Stimulated activated CD8-positive, alpha-beta memory T cell treated with anti-CD3 and anti-CD28 coated beads, Interleukin-7, amount 100 ng/mL, for 4 hours (primary cell): ENCODE data around the gene STIM1.
"Not testable (repeated sequence)": the region's sequence is repeated elsewhere in the genome, so short reads cannot be mapped to it uniquely, and the experiment has no call there.

Experiments
- DNase-seq, 2 donors: peaks; one replicate each; pipeline ENCODE4 v3.0.0-alpha.2; 2020; ENCODE audit warnings: low read depth in 2 of 2

The STIM1 gene

GRCh38 chr11:3855808-3856491 is 486 bp downstream of the STIM1 start:
- peak in 1 of 2 donors; percentile 33 for DNase-seq

- no peak for DNase-seq
These were observed 1.5 kb downstream of the STIM1 start for GRCh38 chr11:3856856-3857553.

GRCh38 chr11:3857628-3858027 is 2.2 kb downstream of the STIM1 start:
- no peak for DNase-seq

- no peak for DNase-seq
These were observed 4.0 kb downstream of the STIM1 start for GRCh38 chr11:3859373-3859881.

- peak in 1 of 2 donors; percentile 35 for DNase-seq
These were observed 4.9 kb downstream of the STIM1 start for GRCh38 chr11:3860375-3860774.

- not testable (repeated sequence) for DNase-seq
These were observed 5.5 kb downstream of the STIM1 start for GRCh38 chr11:3860898-3861393.

- DNase-seq = no peak
These were observed 6.2 kb downstream of the STIM1 start for GRCh38 chr11:3861683-3862082.

GRCh38 chr11:3865388-3866193 is 10.1 kb downstream of the STIM1 start:
- DNase-seq = no peak

- no peak for DNase-seq
These were observed 10.7 kb downstream of the STIM1 start for GRCh38 chr11:3866206-3866605.

- no peak for DNase-seq
These were observed 11.4 kb downstream of the STIM1 start for GRCh38 chr11:3866836-3867208.

GRCh38 chr11:3867209-3868091 is 12.0 kb downstream of the STIM1 start:
- no peak for DNase-seq

GRCh38 chr11:3873712-3874349 is 18.4 kb downstream of the STIM1 start:
- DNase-seq = no peak

GRCh38 chr11:3876613-3877012 is 21.1 kb downstream of the STIM1 start:
- no peak for DNase-seq

GRCh38 chr11:3877364-3878257 is 22.1 kb downstream of the STIM1 start:
- no peak for DNase-seq

GRCh38 chr11:3878258-3878584 is 22.8 kb downstream of the STIM1 start:
- DNase-seq = no peak

GRCh38 chr11:3879216-3879966 is 23.9 kb downstream of the STIM1 start:
- DNase-seq = no peak

- DNase-seq = no peak
These were observed 24.6 kb downstream of the STIM1 start for GRCh38 chr11:3879967-3880542.

- DNase-seq = no peak
These were observed 25.3 kb downstream of the STIM1 start for GRCh38 chr11:3880724-3881123.

- DNase-seq = no peak
These were observed 27.2 kb downstream of the STIM1 start for GRCh38 chr11:3882655-3883054.
